A549 treated with CORT108297 at 1 μM for 4 hours (cell line): ENCODE measurements around the gene RCC2. TPM values are rescaled to one million over a fixed set of nuclear protein-coding genes. Genes with fewer than 3 reads are reported as not detected.

Source experiments
- total RNA-seq: library from RNA; stranded (reverse); fragments of 200-300 nt; extraction: Qiagen RNA extraction; gene quantifications from 5 replicates; pipeline ENCODE4 v1.2.3, GENCODE V29; 2022

Gene RCC2
- total RNA-seq: 60.0 to 66.0 TPM (median 62.5 TPM) in 5 replicates

GRCh38 chr1:17439250-17440073, at the start of gene RCC2:
TSS of gene RCC2 (minus strand) at chr1:17439677. CDS start at chr1:17438514, 1,163 bp downstream.

GRCh38 chr1:17371896-17372295, 67.6 kb downstream of the RCC2 start, which contains the start of gene PADI6:
TSS of gene PADI6 (plus strand) at chr1:17372196. CDS start at chr1:17372246, 50 bp downstream.

Other genes starting within 250 kb of the RCC2 start
- gene PADI1, start 234.5 kb downstream of the RCC2 start, total RNA-seq: 1.4 to 2.1 TPM (median 1.9 TPM) in 5 replicates
- gene PADI3, start 190.6 kb downstream of the RCC2 start, total RNA-seq: 1.1 to 1.7 TPM (median 1.5 TPM) in 5 replicates
- not detected in 5 replicates for gene PADI4, start 131.5 kb downstream of the RCC2 start, total RNA-seq
- gene PADI6, start 67.5 kb downstream of the RCC2 start, total RNA-seq: not detected in 5 replicates
- 4.8 to 8.5 TPM (median 6.9 TPM) in 5 replicates for gene ARHGEF10L, start 100.0 kb upstream of the RCC2 start, total RNA-seq